Measurements from ENCODE around the gene LRMDA. TPM values are rescaled to one million over a fixed set of nuclear protein-coding genes. Genes with fewer than 3 reads are reported as not detected.

The LRMDA gene
- total and polyA plus RNA-seq, 2 of the 13 experiments (the other 11 are each of a cell fraction or from before 2014, with no cell fraction given): 13.4 to 22.0 TPM

- TF ChIP-seq ZNF280D (CRISPR knock-in tag; IDR thresholded peaks at IDR 0.05): no peak
- TF ChIP-seq CENPT (CRISPR knock-in tag; IDR thresholded peaks at IDR 0.05; ENCODE audit: low read depth): no peak
- TF ChIP-seq DNMT3B (CRISPR knock-in tag; conservative IDR thresholded peaks at IDR 0.05): no peak
- no peak for TF ChIP-seq CTCF (CRISPR knock-in tag; IDR thresholded peaks at IDR 0.05)
- no peak for TF ChIP-seq GLMP (CRISPR knock-in tag; IDR thresholded peaks at IDR 0.05; ENCODE audit: borderline replicate concordance)
Observed at GRCh38 chr10:75569506-75569905, 138.1 kb downstream of the LRMDA start (continued).

- TF ChIP-seq SCMH1 (CRISPR knock-in tag; IDR thresholded peaks at IDR 0.05; ENCODE audit: borderline replicate concordance) (no peak), ZFP1 (CRISPR knock-in tag; IDR thresholded peaks at IDR 0.05) (peak; percentile 99), JARID2 (CRISPR knock-in tag; IDR thresholded peaks at IDR 0.05; ENCODE audit: insufficient replicate concordance) (no peak)
- no peak for FAIRE-seq
- no TSS peak for BruUV-seq (replicated peaks)
- no peak overlapping the region for H3K9ac ChIP-seq (ENCODE audit: insufficient read depth, low read depth, low read length)
- in situ Hi-C loops (cut with HindIII; ENCODE audit: extremely low pct_ligation_motif_present, low pct_unique_long_range_greater_than_20kb) (no loop called here), intact Hi-C loops (cut with micrococcal nuclease; ENCODE audit: unreplicated experiment) (no loop called here)
- H3K4me2 ChIP-seq (ENCODE audit: low read depth, low read length): no peak overlapping the region
- peaks cover 35% of the 10 kb centered on the region for H3K9me3 ChIP-seq (ENCODE audit: low read length)
- WGBS (ENCODE audit: low lambda C conversion rate): 92% methylated on average over 2 of the region's 2 CpGs
- H3K4me1 ChIP-seq (ENCODE audit: insufficient read depth, low read length): 0 out of 2 replicates have a peak, but pooled peaks cover 6% of the 10 kb centered on the region
- no peak overlapping the region for H3K27ac ChIP-seq (ENCODE audit: extremely low read length, insufficient read depth, low read length)
- POLR2A ChIA-PET: no interaction called here
- no peaks in the 10 kb centered on the region; a peak in 1 of 5 replicates for H3K36me3 ChIP-seq (replicated peaks in 1 of 2; ENCODE audit: control insufficient read depth in 1 of 2, insufficient read depth in 2 of 2, low read length in 2 of 2)
- no peaks in the 10 kb centered on the region for H3K79me2 ChIP-seq (ENCODE audit: insufficient read depth, low read length)
- no peak overlapping the region for H2AFZ ChIP-seq (ENCODE audit: low read length)
- no peak for DNase-seq (ENCODE audit: low spot score)
- H3K4me3 ChIP-seq (replicated peaks in 1 of 3; ENCODE audit: insufficient read depth in 1 of 3, low read depth in 2 of 3, low read length in 3 of 3): no peak overlapping the region
- no peak for ATAC-seq
- H3K27me3 ChIP-seq (ENCODE audit: control insufficient read depth in 1 of 2, insufficient read depth in 2 of 2, low read length in 2 of 2): no peaks in the 10 kb centered on the region
- CTCF ChIA-PET (ENCODE audit: low intra/inter-chr PET ratio, low total read pairs): no interaction called here
- no peaks in the 10 kb centered on the region for H4K20me1 ChIP-seq (ENCODE audit: insufficient read depth, low read length)
Observed at GRCh38 chr10:75572478-75572877, 141.1 kb downstream of the LRMDA start.

Measured in HepG2 (cell line).